Left lobe of liver (tissue), 2 donors: Measurements from ENCODE around the gene CST7. TPM values are rescaled to one million over a fixed set of nuclear protein-coding genes. Genes with fewer than 3 reads are reported as not detected.

Experiments
- ATAC-seq: fragments of 200-7000 bp; cut with Tn5 transposase; one replicate; pipeline ENCODE4 v1.9.1; 2020; ENCODE audit warnings: mild to moderate bottlenecking, moderate library complexity
- DNase-seq: peaks from one replicate; pipeline ENCODE4 v3.0.0-alpha.2; 2020; ENCODE audit warnings: low spot score
- total RNA-seq: library from RNA; stranded (reverse); gene quantifications from one replicate; pipeline ENCODE4 v1.2.1, GENCODE V29; 2021
- donor health status: DM: no; HTN: no; CAD: no; lungs with moderate emphysema.
- donor health status: DM: no; HTN: yes; CAD: no.

Gene CST7
- total RNA-seq, 1 donor from 2014 or later = 0.38 TPM

DNA sequence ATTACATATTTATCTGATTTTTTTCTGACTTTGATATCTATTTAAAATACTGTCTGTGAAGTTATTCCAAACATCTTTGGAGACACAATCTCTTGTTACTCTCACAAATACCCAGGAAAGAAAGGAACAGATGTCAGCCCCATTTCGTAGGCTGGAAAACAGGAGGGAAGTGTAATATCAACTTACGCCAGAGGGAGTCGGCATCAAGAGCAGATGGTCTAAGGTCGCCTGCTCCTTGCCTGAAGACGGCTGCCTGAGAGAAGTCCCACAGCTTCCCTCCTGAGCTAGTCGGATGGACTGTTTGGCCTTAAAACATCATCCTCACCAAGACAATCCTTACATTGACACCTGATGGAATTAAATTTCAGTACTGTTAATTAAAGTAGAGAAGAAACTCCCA lies 13.4 kb downstream of the CST7 start:
- ATAC-seq (no peak), DNase-seq (no peak)

DNA sequence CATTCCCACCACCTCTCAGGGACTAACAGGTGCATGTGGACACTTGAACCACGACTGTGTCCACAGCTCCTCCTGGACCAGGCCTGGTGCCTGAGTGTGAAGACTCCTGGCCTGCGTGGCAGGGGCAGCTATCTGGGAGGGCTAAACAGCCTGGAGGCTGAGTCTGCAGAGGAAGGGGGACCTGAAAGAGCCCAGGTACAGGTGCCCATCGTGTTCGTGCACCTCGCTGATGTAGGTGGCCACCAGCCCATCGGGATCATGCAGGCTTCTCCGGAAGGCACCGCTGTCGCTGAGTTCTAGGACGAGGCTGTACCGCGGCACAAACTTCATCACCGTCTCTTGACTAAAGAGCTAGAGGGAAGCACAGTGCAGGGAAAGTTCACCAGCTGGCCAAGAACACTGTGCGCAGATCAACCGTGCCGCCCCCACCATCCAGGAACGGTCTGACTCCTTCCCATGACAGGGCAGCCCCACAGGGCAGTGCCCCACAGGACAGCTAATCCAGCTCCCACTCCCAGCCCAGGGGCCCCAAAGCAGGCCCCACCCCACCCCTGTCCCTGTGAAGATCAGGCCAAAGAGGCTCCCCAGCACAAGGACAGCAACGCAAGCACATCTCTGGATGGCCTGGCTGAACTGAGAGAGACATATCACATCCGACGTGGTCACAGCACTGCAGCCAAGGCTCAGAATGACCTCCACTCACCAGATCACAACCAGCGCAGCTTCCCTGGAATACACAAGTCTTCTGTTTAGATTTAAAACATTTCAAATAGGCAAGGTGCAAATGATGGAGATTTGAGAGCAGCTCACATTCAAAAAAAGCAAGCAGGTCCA lies 14.8 kb downstream of the CST7 start:
- peak; percentile 41 for DNase-seq
- no peak for ATAC-seq

DNA sequence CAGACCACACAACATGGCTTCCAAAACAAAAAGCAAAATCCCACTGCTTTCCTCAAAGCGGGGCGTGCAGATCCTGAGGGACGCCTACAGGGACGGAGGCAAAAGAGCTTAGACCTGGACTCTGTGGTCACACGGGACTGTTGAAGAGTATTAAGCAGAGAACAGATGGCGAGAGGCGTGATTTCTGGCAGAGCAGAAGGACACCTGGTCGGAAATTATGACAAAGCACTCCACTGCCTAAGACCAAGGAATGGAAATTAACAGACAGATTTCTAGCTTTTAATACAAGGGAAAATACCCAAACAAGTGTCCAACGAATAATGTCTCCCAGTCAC lies 15.4 kb downstream of the CST7 start:
- DNase-seq (no peak), ATAC-seq (no peak)

DNA sequence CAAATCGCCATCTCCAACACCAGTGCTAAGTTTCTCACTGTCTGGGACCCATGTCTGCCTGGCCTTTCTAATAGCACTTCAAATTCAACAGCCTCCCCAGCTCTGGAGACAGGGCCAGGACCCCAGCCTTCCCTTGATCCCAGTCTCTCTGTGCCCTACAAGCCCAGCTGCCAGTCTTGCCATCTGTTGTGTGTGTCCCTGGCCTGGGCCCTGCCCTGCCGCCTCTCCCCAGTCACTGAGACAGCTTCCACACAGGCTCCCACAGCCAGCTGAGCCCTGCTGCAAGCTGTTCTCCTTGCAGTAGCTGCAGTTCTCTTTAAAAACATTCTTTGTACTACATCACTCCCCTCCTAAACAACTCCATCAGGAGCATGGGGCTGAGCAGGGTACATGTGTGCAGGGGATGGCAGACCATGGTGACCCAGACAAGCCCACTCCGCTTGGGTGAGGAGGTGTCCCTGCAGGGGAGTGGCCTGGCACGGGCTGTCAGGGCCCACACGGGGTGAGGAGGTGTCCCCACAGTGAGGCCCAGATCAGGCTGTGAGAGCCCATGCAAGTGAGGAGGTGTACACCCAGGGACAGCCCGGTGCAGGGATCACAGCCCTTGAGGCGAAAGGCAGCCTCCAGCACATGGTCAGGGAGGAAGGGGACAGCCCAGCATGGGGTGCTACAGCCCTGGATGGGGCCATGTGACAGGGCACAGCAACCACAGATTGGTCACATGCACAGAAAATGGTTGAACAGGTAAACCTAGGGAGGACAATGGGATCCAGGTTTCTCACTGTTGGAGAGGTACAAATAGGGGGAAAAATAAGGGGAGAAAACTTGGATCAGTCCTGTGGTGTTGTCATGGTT lies 16.2 kb downstream of the CST7 start:
- DNase-seq (peak; percentile 40), ATAC-seq (no peak)

DNA sequence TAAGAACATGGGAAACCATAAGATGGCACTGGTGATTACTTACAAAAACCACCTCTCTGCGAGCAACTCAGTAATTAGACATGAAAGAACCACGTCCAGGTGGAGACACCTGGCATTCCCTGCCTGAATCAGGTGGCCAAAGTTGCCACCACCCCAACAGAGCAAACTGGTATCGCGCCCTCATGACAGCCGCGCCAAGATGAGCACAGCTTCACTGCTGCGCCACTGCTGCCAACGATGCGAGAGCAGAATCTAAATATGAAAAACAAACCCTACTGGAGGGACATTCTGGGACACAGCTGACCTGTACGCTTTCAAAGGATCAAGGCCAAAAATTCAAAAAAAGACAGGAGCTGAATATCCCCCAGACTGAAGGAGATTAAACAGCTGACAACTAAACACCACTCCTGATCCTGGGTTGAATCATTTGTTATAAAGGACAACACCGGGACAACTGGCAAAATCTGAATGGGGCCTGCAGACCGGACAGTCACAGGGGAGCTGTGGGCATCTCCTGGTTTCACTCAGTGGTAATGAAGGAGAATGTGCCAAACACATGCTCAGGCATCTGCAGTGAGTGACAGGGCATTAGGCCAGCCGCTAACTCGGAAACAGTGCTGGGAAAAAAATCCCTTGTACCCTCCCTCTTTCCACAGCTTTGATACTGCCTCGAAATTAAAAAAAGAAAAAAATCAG lies 17.4 kb downstream of the CST7 start:
- ATAC-seq = no peak
- no peak for DNase-seq

DNA sequence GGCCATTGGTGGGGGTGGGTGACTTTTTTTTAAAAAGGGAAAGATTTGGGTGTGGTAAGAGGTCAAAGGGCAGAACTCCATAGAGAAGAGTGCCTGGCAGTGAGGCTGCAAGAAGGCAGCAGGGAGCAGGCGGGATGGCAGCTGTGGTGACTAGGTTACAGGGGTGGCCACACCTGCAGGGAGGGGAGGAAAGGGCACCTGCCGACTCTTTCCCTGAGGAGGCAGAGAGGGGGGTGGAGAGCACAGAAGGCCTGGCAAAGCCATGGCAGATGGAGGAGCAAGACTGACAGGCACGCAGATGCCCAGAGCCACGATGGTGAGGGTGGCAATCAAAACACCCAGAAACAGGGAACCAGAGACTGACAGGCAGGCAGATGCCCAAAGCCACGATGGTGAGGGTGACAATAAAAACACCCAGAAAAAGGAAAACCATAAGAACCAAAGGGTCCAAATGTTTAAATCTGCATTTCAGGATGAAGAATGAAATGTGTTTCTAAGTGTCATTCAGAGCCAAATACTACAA lies 19.3 kb downstream of the CST7 start:
- ATAC-seq (peak; percentile 29), DNase-seq (no peak)

DNA sequence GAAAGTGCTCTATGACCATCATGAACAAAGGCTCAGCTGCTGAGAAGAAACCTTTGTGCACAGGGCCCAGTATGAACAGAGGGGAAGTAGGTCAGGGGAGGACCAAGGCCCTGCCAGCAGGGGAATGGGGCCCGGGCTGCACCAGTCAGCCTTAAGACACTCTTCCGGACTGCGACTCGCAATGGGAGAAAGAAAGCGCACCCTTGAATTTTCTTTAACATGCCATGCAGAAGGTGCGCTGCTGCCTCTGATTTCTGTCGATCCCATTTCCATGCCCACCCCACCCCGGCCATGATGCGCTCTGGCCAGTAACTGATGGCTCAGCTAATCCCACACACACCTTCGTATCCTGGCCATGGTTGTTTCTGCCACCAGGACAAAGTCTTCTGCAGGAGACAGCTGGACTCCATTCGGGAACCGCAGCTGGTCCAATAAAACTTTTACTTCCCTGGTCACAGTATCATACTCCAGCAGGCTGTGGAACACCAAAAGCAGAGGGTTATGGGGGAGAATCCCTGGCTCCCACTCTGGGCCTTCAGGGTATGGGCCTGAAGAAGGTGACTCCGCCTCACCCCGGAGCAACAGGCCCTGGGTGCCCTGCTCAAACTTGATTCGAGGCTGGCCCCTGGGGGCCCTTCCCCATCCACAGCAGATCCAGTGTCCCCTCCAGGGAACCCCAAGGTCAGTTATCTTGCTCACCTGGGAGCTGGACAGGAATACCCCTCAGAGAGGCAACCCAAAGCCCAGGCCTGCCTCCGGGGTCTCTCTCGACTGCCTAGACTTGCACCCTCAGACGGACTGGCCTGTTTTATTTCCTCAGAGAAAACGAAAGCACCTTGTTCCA lies 20.3 kb downstream of the CST7 start:
- peak; percentile 42 for DNase-seq
- ATAC-seq = no peak

DNA sequence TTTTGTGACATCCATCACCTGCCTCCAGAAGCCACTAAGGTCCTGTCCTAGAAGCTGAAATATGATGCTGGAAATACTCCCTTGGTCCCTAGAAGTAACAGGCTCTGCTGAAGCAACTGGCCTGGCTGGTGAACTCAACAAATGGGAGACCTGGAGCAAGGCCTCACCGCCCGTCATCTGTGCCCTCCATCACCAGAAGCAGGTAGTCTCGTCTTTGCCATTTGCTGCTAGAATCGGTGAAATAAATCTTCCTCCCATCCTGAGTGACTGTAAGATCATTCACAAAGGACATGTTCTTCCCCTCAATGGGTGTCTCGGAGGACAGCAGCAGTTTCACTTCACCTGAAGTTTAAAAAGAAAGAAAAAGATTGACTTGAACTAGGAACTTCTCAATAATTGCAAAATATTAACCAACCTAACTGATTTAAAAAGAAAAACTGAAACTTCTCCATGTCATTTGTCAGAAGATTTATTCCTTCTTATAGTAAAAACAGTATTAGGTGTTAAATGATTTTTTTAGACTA lies 21.0 kb downstream of the CST7 start:
- no peak for ATAC-seq

DNA sequence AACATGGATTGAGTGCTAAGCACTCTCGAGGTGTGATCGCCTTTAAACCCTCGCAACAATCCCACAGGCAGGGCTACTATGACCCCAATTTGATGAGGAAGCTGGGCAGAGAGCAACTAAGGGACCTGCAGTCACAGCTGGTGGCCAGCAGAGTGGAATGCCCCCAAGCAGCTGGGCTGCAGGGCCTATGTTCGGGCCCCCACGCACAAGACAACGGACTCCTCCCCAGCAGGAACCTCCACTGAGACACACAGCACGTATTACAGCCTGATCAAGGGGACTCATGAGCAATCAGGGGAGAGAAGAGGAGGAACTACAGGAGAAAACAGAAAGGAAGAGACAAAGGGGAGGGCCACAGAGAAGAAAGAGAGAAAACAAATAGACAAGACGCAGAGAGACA lies 21.7 kb downstream of the CST7 start:
- peak; percentile 35 for DNase-seq
- ATAC-seq = no peak

More for the DNA sequence above, 21.0 kb downstream of the CST7 start:
- DNase-seq = no peak

DNA sequence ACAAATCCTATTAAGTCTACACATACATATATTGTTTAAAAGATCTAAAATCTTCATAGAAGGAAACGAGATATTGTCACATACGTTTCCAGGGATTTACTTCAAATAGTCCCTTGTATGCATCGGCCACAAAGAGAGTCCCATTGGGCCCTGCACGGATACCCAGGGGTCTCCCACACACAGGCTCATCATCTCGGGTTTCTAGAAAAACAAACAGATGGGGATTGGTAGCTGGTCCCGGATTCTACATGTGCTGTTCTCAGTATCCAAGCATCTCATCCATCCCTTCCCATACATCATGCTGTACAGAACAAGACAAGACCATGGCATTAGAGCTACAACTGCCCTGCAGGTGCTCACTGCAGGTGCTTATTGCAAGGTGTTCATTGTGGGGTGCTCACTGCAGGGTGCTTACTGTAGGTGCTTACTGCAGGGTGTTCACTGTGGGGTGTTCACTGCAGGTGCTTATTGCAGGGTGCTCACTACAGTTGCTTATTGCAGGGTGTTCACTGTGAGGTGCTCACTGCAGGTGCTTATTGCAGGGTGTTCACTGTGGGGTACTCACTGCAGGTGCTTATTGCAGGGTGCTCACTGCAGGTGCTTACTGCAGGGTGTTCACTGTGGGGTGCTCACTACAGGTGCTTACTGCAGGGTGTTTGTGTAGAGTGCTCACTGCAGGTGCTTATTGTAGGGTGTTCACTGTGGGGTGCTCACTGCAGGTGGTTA lies 22.5 kb downstream of the CST7 start:
- ATAC-seq (no peak), DNase-seq (peak; percentile 26)

DNA sequence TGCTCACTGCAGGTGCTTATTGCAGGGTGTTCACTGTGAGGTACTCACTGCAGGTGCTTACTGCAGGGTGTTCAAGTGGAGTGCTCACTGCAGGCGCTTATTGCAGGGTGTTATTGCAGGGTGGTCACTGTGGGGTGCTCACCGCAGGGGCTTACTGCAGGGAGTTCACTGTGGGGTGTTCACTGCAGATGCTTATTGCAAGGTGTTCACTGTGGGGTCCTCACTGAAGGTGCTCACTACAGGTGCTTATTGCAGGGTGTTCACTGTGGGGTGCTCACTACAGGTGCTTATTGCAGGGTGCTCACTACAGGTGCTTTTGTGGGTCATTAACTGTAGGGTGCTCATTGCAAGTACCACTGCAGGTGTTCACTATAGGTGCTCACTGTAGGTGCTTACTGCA lies 23.3 kb downstream of the CST7 start:
- no peak for ATAC-seq
- peak; percentile 31 for DNase-seq

DNA sequence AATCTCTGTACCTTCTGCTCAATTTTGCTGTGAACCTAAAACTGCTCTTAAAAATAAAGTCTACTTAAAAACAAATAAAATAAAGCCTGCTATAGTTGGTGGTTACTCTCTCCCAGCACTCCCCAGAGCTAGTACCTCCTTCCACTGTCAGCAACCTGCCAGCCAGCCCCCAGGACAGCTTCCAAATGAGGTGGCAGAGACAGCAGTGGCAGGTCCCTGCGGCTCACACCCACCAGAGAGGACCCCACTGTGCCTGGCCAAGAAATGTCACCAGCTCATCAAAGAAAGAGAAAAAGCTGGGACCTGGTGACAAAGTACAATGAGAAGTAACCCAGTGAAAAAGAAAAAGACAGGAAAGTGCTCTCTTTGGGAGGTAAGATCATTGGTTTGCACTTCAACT lies 28.3 kb downstream of the CST7 start:
- DNase-seq (peak; percentile 44), ATAC-seq (no peak)

DNA sequence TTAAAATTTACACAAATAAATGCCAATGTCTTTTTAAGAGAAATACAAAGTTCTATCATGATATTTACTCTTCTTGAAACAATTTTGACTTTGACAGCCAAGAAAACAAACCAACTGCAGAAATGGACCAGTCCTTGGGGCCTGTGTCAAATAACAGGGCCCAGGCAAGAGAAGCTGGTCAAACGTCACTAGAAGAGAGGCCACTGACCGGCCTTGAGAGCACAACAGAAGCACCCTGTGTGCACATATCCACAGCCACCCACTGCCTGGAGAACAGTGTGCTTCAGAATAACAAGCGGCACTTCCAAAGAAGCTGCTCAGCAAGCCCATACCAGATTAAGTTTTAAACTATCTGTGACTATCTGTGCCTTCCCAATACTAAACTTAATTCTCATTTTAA lies 28.7 kb downstream of the CST7 start:
- ATAC-seq (peak; percentile 93), DNase-seq (peak; percentile 85)

DNA sequence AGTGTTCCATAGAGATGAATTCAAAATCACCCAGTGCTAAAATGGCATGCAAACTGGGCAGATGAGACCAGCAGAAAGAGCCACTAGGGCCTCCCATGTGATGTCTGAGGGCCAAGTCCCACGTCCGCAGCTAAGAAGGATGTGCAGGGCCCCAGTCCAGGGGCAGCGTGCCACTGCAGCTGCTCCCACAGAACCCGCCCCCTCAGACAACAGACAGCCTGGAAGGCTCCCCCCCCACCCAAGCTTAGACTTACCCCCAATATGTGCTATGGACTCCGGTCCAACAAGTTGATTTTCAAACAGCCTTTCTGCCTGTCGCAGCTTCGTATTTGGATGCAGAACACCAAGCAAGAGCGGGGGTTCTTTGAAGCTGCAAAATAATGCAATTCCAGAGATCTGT lies 29.4 kb downstream of the CST7 start:
- DNase-seq (peak; percentile 51), ATAC-seq (peak; percentile 45)

DNA sequence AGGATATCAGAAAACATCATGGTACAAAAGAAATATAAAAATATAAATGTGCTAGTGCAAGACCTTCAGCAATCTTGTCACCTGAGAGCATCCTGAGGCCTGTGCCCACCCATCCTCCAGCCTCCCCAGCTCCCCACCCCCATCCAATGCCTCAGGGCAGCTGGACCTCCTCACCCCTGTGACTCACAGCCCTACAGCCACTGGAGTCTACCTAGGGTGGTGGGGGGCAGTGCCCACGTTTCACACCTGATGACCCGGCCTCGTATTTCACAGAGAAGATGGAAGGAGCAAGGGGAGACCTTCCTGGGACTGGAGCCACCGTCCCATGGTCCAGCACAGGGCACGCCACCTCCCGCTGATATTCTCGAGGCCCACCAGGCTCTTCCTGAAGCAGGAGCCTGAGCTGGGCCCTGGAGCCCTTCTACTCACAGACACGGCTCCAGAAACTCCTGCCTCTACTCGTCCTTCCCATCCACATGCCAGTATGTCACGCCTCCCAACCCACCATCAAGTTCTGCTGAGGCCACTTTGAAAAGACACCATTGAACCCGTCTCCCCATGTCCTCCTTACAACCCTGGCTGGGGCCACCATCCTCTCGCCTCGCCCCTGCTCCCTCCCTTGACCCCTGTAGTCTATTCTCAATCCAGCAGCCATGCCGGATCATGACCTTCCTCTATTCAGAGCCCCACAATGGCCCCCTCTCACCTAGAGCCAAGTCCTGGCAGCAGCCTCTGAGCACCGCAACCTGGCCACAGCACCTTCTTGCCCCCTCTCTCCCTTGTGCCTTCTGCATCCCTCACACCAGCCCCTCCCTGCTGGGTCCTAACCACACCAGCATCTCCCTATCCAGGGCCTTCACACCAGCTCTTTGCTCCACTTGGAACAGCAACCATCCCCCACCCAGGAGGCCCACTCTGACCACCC lies 30.2 kb downstream of the CST7 start:
- no peak for ATAC-seq
- DNase-seq = peak; percentile 41

DNA sequence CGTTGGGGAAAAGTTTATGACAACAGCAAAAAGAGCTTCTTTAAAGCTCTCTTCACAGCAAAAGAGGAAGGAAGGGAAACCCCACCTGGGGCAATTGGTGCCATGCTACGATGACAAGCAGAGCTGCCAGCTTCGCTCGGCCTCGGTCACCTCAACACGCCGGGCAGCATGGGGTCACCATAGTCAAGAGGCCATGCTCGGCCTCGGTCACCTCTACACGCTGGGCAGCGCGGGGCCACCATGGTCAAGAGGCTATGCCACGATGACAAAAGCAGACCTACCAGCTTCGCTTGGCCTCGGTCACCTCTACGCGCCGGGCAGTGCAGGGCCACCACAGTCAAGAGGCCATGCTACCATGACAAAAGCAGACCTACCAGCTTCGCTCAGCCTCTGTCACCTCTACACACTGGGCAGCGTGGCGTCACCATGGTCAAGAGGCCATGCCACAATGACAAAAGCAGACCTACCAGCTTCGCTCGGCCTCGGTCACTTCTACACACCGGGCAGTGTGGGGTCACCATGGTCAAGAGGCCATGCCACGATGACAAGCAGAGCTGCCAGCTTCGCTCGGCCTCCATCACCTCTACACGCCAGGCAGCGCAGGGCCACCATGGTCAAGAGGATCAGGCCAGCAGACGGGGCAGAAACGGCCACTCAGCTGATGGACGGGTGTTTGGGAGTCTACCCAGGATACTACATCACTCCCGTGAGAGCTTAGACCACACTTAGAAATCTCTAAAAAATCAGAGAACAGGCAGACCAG lies 31.4 kb downstream of the CST7 start:
- ATAC-seq (no peak), DNase-seq (peak; percentile 44)

DNA sequence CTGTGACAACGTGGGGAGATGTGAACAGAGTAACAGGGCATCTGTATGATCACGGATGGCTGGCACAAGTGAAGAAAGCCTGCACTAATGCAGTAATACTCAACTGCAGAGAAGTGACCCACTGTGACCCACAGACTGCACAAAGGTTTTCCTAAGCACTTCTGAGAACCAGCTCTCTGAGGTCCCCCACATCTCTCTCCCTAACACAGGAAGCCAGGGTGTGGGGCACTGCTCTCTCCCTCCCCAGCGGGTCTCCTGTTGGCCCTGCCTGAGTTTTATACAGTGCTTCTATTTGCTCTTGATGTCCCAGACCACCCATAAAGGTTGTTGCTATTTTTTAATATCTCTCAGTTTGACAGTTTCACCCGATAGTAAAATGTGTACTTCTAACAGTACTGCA lies 32.2 kb downstream of the CST7 start:
- peak; percentile 32 for DNase-seq
- no peak for ATAC-seq

DNA sequence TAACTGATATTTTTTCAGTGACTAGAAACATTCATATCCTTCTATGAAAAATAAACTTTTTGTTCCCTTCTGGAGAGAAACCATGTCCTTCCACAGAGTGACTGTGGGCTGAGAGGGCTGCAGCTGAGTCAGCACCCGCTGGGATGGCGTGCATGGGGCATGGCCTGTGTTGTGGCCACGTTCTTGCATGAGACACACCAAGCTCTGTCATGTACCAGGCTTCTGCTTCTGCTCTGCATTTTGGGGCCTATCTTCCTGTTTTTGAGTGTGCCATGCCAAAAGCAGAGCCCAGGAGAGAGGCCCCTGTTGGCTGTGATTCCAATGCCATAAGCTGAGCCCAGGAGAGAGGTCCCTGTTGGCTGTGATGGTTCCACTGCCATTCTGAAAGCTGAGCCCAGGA lies 32.7 kb downstream of the CST7 start:
- peak; percentile 46 for DNase-seq
- no peak for ATAC-seq
